GM19397 (cell line): ENCODE results near the gene GATAD2A.
"Not testable (repeated sequence)": the region's sequence is repeated elsewhere in the genome, so short reads cannot be mapped to it uniquely, and the experiment has no call there.

Experiments used
- ATAC-seq: cut with Tn5 transposase; IDR thresholded peaks from one replicate; pipeline ENCODE4 v1.9.1; 2021; ENCODE audit warnings: mild to moderate bottlenecking, moderate library complexity; ENCODE audit not compliant: unreplicated experiment

The GATAD2A gene, protein sequence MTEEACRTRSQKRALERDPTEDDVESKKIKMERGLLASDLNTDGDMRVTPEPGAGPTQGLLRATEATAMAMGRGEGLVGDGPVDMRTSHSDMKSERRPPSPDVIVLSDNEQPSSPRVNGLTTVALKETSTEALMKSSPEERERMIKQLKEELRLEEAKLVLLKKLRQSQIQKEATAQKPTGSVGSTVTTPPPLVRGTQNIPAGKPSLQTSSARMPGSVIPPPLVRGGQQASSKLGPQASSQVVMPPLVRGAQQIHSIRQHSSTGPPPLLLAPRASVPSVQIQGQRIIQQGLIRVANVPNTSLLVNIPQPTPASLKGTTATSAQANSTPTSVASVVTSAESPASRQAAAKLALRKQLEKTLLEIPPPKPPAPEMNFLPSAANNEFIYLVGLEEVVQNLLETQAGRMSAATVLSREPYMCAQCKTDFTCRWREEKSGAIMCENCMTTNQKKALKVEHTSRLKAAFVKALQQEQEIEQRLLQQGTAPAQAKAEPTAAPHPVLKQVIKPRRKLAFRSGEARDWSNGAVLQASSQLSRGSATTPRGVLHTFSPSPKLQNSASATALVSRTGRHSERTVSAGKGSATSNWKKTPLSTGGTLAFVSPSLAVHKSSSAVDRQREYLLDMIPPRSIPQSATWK

DNA sequence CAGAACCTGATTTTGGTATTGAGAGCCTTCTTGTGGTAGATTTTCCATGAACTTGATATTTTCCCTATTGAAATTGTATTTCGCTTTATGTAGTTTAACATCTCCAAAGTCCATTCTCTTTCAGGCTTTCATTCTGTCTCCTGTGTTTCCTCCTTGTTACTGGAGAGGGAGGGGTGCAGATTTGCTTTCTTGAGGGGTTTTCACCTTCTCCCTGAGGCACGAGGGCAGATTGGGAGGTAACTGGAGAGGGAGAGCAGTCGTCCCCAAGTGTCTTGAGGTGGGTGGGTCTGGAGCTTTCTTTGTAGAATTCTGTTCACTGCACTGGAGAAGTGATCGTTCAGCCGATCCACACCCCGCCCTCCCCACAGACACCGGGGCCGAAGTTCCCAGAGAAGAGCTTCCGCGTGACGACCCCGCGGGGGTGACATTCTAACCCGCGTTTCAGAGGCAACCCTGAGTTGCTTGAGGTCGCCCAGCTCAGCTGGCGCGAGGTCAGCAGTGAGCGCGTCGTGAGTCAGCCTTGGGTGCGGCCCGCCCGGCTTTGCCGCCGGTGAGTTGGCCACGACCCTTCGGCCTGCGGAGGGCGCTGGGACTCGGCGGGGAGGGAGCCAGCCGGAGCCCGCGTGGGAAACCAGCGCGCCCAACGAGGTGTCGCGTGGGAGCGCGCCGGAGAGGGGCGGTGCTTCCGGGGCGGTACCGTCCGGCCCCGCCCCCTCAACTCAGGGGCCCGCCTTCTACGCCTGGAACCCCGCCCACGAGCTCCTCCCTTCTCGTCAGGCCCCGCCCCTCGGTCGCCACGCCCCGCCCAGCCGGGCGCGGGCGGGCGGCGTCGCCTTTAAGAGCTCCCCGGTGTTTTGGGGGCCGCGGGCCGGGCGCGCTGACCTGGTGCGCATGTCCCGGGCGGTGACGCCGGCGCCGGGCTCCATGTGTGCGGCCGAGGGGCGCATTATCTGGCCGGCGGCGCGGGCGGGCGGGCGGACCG lies at the start of gene GATAD2A:
GATAD2A (plus strand) TSS at position 797 of the 982 bp plus-strand sequence. CDS start 59,671 bp downstream, outside the sequence.
- ATAC-seq, result peak; percentile 81

GRCh38 chr19:19356500-19356899 lies 49.0 kb upstream of the GATAD2A start:
- no peak for ATAC-seq

DNA sequence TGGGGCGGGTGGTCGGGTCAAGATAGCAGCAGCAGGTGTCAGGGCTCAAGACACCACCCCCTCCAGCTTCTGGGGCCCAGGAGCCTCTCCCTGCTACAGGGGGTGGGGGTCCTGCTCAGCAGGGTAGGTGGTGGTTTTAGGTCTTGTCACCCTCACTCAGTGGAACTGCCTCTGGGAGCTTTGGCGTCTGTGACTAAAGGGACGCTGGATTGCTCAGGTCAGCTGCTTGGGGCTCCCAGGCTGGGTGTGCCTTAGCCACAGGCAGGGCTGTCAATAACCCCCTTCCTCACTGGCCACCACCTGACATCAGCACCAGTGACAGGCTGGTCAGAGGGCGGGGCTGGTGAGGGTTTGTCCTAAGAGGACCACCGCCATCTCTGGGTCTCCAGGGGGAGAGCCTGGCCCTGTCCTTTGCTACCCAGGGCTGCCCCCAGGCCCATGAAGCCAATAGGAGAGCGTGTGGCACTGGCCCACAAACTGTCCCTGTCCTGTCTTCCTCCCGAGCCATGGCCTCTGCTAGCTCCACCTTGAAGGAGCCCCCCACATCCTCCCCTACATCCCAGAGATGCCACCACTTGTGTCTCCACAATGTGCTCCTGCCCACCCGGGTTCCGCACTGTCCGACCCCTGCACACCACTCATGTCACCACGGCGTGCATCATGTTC lies 48.4 kb upstream of the GATAD2A start:
- ATAC-seq, result no peak

DNA sequence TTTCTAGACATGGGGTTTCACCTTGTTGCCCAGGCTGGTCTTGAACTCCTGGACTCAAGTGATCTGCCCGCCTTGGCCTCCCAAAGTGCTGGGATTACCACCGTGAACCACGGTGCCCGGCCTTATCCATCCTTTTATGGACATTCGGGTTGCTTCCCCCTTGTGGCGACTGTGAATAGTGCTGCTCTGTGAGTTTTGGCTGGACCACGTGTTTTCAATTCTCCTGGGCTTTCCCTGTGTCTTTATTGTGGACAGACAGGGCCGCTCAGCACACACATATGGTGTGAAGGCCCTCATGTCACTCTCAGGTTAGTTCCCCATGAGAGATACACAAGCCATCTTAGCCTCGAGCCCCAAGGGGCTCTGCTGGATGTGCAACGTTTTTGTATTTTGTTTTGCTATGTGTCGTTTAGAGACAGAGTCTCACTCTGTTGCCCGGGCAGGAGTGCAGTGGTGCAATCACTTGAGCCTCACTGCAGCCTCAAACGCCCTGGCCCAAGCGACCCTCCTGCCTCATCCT lies 44.3 kb upstream of the GATAD2A start:
- no peak for ATAC-seq

DNA sequence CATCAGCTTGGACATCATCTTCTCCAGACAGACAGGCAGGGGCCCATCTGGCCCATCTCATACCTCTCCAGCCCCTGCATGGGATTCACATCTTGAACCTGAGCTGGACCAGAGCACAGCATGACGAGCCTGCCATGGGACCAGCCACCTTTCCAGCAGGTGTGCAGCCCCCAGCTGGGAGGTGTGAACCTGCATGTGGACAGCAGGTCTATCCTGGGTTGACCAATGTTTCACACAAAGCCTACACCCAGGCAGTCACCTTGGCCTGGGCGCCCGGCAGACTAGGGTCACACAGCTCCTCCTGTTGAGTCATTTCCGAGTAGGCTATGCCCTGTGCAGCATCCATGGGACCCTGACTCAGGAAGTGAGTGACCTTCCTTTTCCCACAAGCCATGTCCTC lies 43.4 kb upstream of the GATAD2A start:
- ATAC-seq, result no peak

DNA sequence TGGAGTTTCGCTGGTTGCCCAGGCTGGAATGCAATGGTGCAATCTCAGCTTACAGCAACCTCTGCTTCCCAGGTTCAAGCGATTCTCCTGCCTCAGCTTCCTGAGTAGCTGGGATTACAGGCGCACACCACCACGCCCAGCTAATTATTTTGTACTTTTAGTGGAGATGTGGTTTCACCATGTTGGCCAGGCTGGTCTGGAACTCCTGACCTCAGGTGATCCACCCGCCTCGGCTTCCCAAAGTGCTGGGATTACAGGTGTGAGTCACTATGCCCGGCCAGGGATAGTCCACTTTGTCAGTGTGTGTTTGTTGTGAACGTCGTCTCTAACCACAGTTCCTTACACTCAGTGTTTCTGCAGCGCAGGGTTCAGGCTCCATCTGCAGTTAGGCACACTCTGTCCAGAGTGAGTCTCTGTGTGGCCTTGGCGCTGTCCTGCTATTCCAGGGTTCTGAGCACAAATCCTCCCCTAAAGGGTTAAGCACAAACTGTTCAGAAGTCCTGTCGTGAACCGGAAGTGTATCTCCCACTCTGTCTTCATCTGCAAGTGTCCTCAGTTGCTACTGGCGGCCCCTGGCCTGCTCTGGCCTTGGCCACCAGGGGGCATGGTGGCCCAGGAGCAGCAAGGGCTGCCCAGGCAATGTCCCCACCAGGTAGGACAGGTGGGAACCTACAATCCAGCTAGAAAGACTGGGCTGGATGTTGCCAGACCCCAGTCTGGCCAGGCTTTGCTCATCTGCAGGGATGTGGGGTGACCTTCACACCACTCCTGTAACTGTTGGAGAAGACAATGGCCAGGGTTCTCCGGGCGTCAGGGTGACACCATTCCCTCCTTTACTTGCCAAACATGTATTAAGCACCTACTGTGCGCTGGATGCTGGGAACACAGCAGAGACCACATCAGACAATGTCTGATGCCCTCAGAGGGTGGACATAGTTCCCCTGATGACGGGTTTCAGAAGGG lies 38.8 kb upstream of the GATAD2A start:
- peak; percentile 81 for ATAC-seq

DNA sequence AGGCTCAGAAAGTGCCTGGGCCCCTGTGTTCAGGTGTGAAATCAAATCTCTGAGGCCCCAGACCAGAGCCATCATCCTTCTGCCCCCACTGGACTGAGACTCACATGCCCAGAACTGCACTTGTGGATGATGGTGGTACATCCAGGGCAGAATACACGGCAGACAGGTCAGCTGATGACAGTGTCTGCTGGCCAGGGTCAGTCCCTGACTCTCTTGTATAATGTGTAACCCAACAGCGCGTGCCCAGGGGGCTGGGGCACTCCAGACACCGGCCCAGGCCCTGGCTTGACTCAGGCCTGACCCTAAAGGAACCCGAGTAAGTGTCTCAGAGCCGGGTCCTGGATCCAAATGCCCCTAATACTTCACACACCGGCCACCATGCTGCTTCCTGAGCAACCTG lies 37.4 kb upstream of the GATAD2A start:
- ATAC-seq, result no peak

- no peak for ATAC-seq
Measured at GRCh38 chr19:19371059-19371458, 34.4 kb upstream of the GATAD2A start.

GRCh38 chr19:19372656-19373416 lies 32.6 kb upstream of the GATAD2A start:
- ATAC-seq, result peak; percentile 94

GRCh38 chr19:19379527-19379926 lies 25.9 kb upstream of the GATAD2A start:
- no peak for ATAC-seq

DNA sequence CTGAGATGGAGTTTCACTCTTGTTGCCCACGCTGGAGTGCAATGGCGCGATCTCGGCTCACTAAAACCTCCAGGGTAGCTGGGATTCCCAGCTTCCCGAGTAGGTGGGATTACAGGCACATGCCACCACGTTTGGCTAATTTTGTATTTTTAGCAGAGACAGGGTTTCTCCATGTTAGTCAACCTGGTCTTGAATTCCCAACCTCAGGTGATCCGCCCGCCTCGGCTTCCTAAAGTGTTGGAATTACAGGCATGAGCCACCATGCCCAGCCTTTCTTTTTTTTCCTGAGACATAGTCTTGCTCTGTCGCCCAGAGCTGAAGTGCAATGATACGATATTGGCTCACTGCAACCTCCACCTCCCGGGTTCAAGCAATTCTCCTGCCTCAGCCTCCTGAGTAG lies 25.2 kb upstream of the GATAD2A start:
- not testable (repeated sequence) for ATAC-seq

GRCh38 chr19:19381007-19381926 lies 24.2 kb upstream of the GATAD2A start:
- no peak for ATAC-seq

GRCh38 chr19:19382118-19382517 lies 23.4 kb upstream of the GATAD2A start:
- no peak for ATAC-seq

GRCh38 chr19:19384486-19384885 lies 21.0 kb upstream of the GATAD2A start:
- no peak for ATAC-seq

DNA sequence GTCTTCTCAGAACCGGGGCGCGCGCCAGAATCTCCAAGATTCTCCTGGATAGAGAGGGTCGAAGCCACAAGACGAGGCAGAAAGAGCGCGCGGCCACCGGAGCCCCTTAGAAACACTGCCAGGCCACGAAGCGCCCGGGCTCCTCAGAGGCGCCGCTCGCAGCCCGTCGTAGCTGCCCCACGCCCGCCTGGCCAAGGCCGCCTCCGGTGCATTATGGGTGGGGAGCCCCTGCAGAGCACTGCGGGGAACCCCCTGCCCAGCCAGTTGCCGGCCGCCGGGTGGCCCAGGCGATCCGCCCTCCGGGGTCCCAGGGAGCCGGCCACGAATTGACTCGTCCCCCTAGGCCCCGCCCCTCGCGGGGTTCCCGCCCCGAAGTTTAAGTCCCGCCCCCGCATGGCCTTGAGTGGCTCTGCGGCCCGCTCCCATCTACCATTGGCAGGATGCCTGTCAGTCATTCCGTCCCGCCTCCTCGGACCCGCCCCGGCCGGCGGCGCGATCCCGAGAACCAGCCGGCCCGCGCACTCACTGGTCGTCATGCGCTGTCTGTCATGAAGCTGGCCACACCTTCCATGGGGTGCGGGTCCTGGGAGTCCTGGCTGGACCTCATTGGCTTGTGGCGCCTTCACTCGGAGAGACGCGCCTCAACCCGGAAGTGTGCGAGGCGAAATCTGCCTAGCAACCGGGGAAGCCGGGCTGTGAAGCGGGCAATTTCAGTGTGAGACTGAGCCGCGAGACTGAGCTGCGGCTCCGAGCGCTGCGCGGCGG lies 20.2 kb upstream of the GATAD2A start:
- ATAC-seq, result peak; percentile 90
